SK-N-SH treated with all-trans-retinoic acid at 6 μM for 48 hours (cell line): ENCODE data around the gene NFIB.

Experiments used
- ATAC-seq: fragments of 200-7000 bp; cut with Tn5 transposase; 3 replicates; pipeline ENCODE4 v1.9.1; 2020; ENCODE audit warnings: mild to moderate bottlenecking, moderate library complexity
- ARNTL ChIP-seq: fragments of 450-650 bp; formaldehyde crosslinking; IDR thresholded peaks from 2 replicates; pipeline ENCODE4 v1.5.0; 2020; ENCODE audit warnings: low read depth, mild to moderate bottlenecking, moderate library complexity, borderline replicate concordance
- BACH2 ChIP-seq: fragments of 250-450 bp; sonication (Bioruptor Pico); IDR thresholded peaks from 2 replicates; pipeline ENCODE4 v1.9.0; 2021; ENCODE audit warnings: mild to moderate bottlenecking, borderline replicate concordance
- CSDC2 ChIP-seq: fragments of 250-450 bp; sonication (Bioruptor Pico); IDR thresholded peaks from 2 replicates; pipeline ENCODE4 v1.5.0; 2020; ENCODE audit warnings: mild to moderate bottlenecking, moderate library complexity
- CSRNP3 ChIP-seq: fragments of 250-450 bp; sonication (Bioruptor Pico); IDR thresholded peaks from 2 replicates; pipeline ENCODE4 v1.5.1; 2021; ENCODE audit warnings: mild to moderate bottlenecking, moderate library complexity
- ESRRG ChIP-seq: fragments of 250-450 bp; sonication (Bioruptor Pico); IDR thresholded peaks from 2 replicates; pipeline ENCODE4 v1.6.1; 2021; ENCODE audit warnings: mild to moderate bottlenecking
- GLIS3 ChIP-seq: fragments of 250-450 bp; sonication (Bioruptor Pico); IDR thresholded peaks from 2 replicates; pipeline ENCODE4 v1.5.0; 2020; ENCODE audit warnings: mild to moderate bottlenecking, moderate library complexity
- OSR1 ChIP-seq: fragments of 250-450 bp; sonication (Bioruptor Pico); IDR thresholded peaks from 2 replicates; pipeline ENCODE4 v1.8.0; 2022; ENCODE audit warnings: moderate library complexity, mild to moderate bottlenecking, inconsistent platforms
- PPARA ChIP-seq: fragments of 250-450 bp; sonication (Bioruptor Pico); IDR thresholded peaks from 2 replicates; pipeline ENCODE4 v1.5.0; 2020; ENCODE audit warnings: mild to moderate bottlenecking, borderline replicate concordance
- SNAI2 ChIP-seq: fragments of 250-450 bp; sonication (Bioruptor Pico); IDR thresholded peaks from 2 replicates; pipeline ENCODE4 v1.5.0; 2020; ENCODE audit warnings: mild to moderate bottlenecking, moderate library complexity
- TCF4 ChIP-seq: fragments of 250-450 bp; sonication (Bioruptor Pico); IDR thresholded peaks from 2 replicates; pipeline ENCODE4 v1.8.0; 2021; ENCODE audit warnings: mild to moderate bottlenecking, moderate library complexity, borderline replicate concordance
- TOX ChIP-seq: fragments of 250-450 bp; sonication (Bioruptor Pico); IDR thresholded peaks from 2 replicates; pipeline ENCODE4 v1.8.0; 2021; ENCODE audit warnings: mild to moderate bottlenecking, moderate library complexity, borderline replicate concordance
- TSHZ2 ChIP-seq: fragments of 250-450 bp; sonication (Bioruptor Pico); IDR thresholded peaks from 2 replicates; pipeline ENCODE4 v1.5.0; 2020; ENCODE audit warnings: mild to moderate bottlenecking, moderate library complexity
- ZC3H10 ChIP-seq: fragments of 250-450 bp; sonication (Bioruptor Pico); IDR thresholded peaks from 2 replicates; pipeline ENCODE4 v1.5.1; 2021; ENCODE audit warnings: mild to moderate bottlenecking, moderate library complexity
- ZFP3 ChIP-seq: fragments of 250-450 bp; sonication (Bioruptor Pico); IDR thresholded peaks from 2 replicates; pipeline ENCODE4 v1.5.0; 2020; ENCODE audit warnings: mild to moderate bottlenecking, moderate library complexity
- ZFP30 ChIP-seq: fragments of 450-650 bp; formaldehyde crosslinking; IDR thresholded peaks from 2 replicates; pipeline ENCODE4 v1.5.0; 2022; ENCODE audit warnings: mild to moderate bottlenecking, moderate library complexity
- ZNF565 ChIP-seq: fragments of 450-650 bp; formaldehyde crosslinking; conservative IDR thresholded peaks from 2 replicates; pipeline ENCODE4 v1.5.0; 2020; ENCODE audit warnings: low read depth, mild to moderate bottlenecking, moderate library complexity
- ZNF70 ChIP-seq: fragments of 450-650 bp; formaldehyde crosslinking; IDR thresholded peaks from 2 replicates; pipeline ENCODE4 v1.5.0; 2020; ENCODE audit warnings: mild to moderate bottlenecking, moderate library complexity
- TF ChIP-seq, protein P1 (sequence below): fragments of 250-450 bp; sonication (Bioruptor Pico); IDR thresholded peaks from 2 replicates; pipeline ENCODE4 v1.8.0; 2020; ENCODE audit warnings: mild to moderate bottlenecking, moderate library complexity, borderline replicate concordance
- TF ChIP-seq, protein P2 (sequence below): fragments of 250-450 bp; sonication (Bioruptor Pico); IDR thresholded peaks from 2 replicates; pipeline ENCODE4 v1.5.1; 2020; ENCODE audit warnings: low read depth, mild to moderate bottlenecking, moderate library complexity
- TF ChIP-seq, protein P3 (sequence below): fragments of 250-450 bp; sonication (Bioruptor Pico); IDR thresholded peaks from 2 replicates; pipeline ENCODE4 v1.8.0; 2021; ENCODE audit warnings: low read depth, mild to moderate bottlenecking, moderate library complexity, borderline replicate concordance

The NFIB gene

GRCh38 chr9:14131356-14132088 is 182.4 kb downstream of the NFIB start:
- no peak for TF ChIP-seq GLIS3 (CRISPR knock-in tag)
- TF ChIP-seq CSRNP3 (CRISPR knock-in tag), result no peak
- TF ChIP-seq ZC3H10 (CRISPR knock-in tag), result no peak
- TF ChIP-seq ESRRG (CRISPR knock-in tag), result no peak
- TF ChIP-seq ZFP30 (CRISPR knock-in tag), result no peak
- TF ChIP-seq, protein P1, sequence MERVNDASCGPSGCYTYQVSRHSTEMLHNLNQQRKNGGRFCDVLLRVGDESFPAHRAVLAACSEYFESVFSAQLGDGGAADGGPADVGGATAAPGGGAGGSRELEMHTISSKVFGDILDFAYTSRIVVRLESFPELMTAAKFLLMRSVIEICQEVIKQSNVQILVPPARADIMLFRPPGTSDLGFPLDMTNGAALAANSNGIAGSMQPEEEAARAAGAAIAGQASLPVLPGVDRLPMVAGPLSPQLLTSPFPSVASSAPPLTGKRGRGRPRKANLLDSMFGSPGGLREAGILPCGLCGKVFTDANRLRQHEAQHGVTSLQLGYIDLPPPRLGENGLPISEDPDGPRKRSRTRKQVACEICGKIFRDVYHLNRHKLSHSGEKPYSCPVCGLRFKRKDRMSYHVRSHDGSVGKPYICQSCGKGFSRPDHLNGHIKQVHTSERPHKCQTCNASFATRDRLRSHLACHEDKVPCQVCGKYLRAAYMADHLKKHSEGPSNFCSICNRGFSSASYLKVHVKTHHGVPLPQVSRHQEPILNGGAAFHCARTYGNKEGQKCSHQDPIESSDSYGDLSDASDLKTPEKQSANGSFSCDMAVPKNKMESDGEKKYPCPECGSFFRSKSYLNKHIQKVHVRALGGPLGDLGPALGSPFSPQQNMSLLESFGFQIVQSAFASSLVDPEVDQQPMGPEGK, result no peak
- TF ChIP-seq, protein P2, sequence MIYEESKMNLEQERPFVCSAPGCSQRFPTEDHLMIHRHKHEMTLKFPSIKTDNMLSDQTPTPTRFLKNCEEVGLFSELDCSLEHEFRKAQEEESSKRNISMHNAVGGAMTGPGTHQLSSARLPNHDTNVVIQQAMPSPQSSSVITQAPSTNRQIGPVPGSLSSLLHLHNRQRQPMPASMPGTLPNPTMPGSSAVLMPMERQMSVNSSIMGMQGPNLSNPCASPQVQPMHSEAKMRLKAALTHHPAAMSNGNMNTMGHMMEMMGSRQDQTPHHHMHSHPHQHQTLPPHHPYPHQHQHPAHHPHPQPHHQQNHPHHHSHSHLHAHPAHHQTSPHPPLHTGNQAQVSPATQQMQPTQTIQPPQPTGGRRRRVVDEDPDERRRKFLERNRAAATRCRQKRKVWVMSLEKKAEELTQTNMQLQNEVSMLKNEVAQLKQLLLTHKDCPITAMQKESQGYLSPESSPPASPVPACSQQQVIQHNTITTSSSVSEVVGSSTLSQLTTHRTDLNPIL (CRISPR knock-in tag), result no peak
- no peak for TF ChIP-seq TSHZ2 (CRISPR knock-in tag)
- no peak for TF ChIP-seq ARNTL (CRISPR knock-in tag)
- no peak for TF ChIP-seq ZFP3
- TF ChIP-seq BACH2 (CRISPR knock-in tag), result no peak
- TF ChIP-seq, protein P3, sequence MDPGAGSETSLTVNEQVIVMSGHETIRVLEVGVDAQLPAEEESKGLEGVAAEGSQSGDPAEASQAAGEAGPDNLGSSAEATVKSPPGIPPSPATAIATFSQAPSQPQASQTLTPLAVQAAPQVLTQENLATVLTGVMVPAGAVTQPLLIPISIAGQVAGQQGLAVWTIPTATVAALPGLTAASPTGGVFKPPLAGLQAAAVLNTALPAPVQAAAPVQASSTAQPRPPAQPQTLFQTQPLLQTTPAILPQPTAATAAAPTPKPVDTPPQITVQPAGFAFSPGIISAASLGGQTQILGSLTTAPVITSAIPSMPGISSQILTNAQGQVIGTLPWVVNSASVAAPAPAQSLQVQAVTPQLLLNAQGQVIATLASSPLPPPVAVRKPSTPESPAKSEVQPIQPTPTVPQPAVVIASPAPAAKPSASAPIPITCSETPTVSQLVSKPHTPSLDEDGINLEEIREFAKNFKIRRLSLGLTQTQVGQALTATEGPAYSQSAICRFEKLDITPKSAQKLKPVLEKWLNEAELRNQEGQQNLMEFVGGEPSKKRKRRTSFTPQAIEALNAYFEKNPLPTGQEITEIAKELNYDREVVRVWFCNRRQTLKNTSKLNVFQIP (CRISPR knock-in tag), result no peak
- no peak for TF ChIP-seq OSR1
- ATAC-seq, result no peak

- no peak for ATAC-seq
- TF ChIP-seq ZC3H10 (CRISPR knock-in tag), result no peak
- TF ChIP-seq TOX (CRISPR knock-in tag), result no peak
- no peak for TF ChIP-seq TCF4
- no peak for TF ChIP-seq ESRRG (CRISPR knock-in tag)
- TF ChIP-seq SNAI2 (CRISPR knock-in tag), result no peak
- TF ChIP-seq, protein P3 (CRISPR knock-in tag), result no peak
- no peak for TF ChIP-seq CSRNP3 (CRISPR knock-in tag)
- no peak for TF ChIP-seq CSDC2 (CRISPR knock-in tag)
- TF ChIP-seq ZFP30 (CRISPR knock-in tag), result no peak
- no peak for TF ChIP-seq PPARA (CRISPR knock-in tag)
- TF ChIP-seq ZFP3, result no peak
- no peak for TF ChIP-seq GLIS3 (CRISPR knock-in tag)
- no peak for TF ChIP-seq ZNF565 (CRISPR knock-in tag)
- no peak for TF ChIP-seq TSHZ2 (CRISPR knock-in tag)
- TF ChIP-seq, protein P1, result no peak
- no peak for TF ChIP-seq OSR1
- TF ChIP-seq ZNF70 (CRISPR knock-in tag), result no peak
These were observed 186.3 kb downstream of the NFIB start for GRCh38 chr9:14127656-14128055.
